DOHH2 (cell line): ENCODE data around the gene SMCHD1.

ENCODE experiments used
- EZH2phosphoT487 ChIP-seq: fragments of 200-600 bp; sonication (generic); IDR thresholded peaks from 2 replicates; pipeline ENCODE4 v1.6.1; 2017; ENCODE audit warnings: borderline replicate concordance, mild to moderate bottlenecking, antibody characterized with exemption, low read length, moderate library complexity, mixed read lengths
- TF ChIP-seq, protein P1 (sequence below): fragments of 200-600 bp; sonication (generic); IDR thresholded peaks from one replicate; pipeline ENCODE4 v1.5.1; 2014; ENCODE audit warnings: antibody characterized with exemption, mild to moderate bottlenecking, low read depth, low read length; ENCODE audit not compliant: poor library complexity, severe bottlenecking

DNA sequence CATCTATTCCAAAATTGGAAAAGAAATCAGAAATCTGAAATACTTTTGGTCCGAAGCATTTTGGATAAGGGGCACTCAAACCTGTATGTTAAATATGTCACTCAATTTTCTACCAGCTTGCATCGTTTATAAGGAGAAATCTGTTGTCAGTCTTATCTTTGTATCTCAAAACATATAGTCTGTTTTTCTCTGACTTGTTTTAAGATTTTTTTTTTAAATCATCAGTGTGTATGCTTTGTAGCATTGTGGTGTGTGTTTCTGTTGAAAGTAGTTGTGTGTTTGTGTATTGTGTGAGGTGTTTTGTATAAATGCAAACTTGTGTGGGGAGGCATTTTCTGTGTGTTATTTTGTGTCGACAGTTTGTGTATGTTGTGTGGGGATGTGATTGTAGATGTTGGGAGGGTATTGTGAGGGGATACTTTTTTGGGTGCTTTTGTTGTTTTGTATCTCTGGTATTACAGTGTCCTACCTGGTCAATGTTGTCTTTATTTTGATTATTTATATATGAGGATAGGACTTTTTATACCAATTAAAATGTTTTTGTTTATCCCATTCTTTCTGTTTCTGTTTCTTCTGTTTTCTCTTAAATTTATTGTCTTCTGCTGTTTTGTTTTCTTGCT, 30.9 kb downstream of the SMCHD1 start:
- TF ChIP-seq EZH2phosphoT487 = no peak
- TF ChIP-seq, protein P1, sequence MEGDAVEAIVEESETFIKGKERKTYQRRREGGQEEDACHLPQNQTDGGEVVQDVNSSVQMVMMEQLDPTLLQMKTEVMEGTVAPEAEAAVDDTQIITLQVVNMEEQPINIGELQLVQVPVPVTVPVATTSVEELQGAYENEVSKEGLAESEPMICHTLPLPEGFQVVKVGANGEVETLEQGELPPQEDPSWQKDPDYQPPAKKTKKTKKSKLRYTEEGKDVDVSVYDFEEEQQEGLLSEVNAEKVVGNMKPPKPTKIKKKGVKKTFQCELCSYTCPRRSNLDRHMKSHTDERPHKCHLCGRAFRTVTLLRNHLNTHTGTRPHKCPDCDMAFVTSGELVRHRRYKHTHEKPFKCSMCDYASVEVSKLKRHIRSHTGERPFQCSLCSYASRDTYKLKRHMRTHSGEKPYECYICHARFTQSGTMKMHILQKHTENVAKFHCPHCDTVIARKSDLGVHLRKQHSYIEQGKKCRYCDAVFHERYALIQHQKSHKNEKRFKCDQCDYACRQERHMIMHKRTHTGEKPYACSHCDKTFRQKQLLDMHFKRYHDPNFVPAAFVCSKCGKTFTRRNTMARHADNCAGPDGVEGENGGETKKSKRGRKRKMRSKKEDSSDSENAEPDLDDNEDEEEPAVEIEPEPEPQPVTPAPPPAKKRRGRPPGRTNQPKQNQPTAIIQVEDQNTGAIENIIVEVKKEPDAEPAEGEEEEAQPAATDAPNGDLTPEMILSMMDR = no peak
